Activated naive CD4-positive, alpha-beta T cell treated with anti-CD3 and anti-CD28 coated beads, Interleukin-2, amount 50 U/mL, for 24 hours (primary cell): ENCODE results near the gene PREP.
A peak's percentile ranks its signal among the peaks of the same experiment; 100 is the strongest.
"Not testable (repeated sequence)": the region's sequence is repeated elsewhere in the genome, so short reads cannot be mapped to it uniquely, and the experiment has no call there.

Experiments
- H3K27ac Mint-ChIP-seq: one replicate; pipeline ENCODE4 v1.8.0; 2021; ENCODE audit warnings: mild to moderate bottlenecking, mixed read lengths
- H3K27me3 Mint-ChIP-seq: one replicate; pipeline ENCODE4 v1.8.0; 2021; ENCODE audit warnings: mixed read lengths
- H3K36me3 Mint-ChIP-seq: one replicate; pipeline ENCODE4 v1.8.0; 2021; ENCODE audit warnings: mixed read lengths
- H3K4me1 Mint-ChIP-seq: one replicate; pipeline ENCODE4 v1.8.0; 2021; ENCODE audit warnings: mixed read lengths
- H3K4me3 Mint-ChIP-seq: one replicate; pipeline ENCODE4 v1.8.0; 2021; ENCODE audit warnings: mild to moderate bottlenecking, mixed read lengths
- H3K9me3 Mint-ChIP-seq: one replicate; pipeline ENCODE4 v1.8.0; 2021; ENCODE audit warnings: mixed read lengths

PREP gene

DNA sequence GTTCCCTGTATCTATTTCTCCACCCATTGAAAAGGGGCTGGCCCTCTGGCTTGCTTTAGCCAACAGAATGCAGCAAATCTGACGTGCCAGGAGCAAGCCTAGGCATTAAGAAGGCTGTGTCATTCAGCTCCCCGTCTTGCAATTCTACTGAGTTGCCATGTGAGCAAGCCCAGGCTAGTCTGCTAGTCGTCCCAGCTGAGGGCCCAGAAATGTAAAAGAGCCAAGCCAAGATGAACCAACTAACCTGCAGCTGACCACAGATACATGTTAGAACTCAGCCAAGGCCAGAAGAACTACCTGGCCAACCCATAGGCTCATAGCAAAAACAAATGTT is 30.1 kb downstream of the PREP start:
- Mint-ChIP-seq H3K4me1 (peaks cover 10% of the 10 kb centered on the region), H3K27me3 (no peaks in the 10 kb centered on the region), H3K9me3 (no peaks in the 10 kb centered on the region), H3K36me3 (peaks cover 26% of the 10 kb centered on the region), H3K27ac (no peak overlapping the region), H3K4me3 (no peak overlapping the region)

DNA sequence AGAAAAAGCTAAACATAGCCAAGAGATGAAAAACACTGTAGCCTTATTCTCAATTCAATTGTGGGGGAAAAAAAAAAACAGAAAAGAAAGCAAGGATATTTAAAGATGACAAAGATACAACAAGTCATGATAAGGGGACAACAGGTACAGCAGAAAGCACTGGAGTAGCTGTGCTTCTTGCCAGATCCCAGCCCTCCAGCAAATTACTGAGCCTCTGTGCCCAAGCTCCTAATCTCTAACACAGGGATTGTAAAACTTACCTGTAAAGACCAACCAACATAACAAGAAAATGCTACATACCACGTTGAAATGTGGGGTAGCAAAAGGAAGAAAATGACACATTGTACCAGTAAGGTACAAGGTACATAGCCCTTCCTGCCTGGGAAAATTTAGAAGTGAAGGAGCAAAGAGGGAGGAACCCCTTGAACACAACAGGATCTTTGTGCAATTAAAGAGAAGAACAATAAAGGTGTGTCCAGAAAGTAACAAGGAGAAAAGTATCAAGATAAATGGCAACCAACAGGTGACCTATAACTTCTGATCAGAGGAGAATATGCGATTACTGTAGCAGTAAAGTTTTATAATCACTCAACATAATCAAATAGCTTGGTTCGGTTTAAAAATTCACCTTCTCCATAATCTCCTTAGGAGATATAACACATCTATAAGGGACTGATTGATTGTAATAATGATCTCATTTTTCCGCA is 30.6 kb downstream of the PREP start:
- H3K4me1 Mint-ChIP-seq, result peaks cover 6% of the 10 kb centered on the region
- no peaks in the 10 kb centered on the region for H3K27me3 Mint-ChIP-seq
- H3K4me3 Mint-ChIP-seq, result no peak overlapping the region
- H3K36me3 Mint-ChIP-seq, result peaks cover 26% of the 10 kb centered on the region
- H3K9me3 Mint-ChIP-seq, result no peaks in the 10 kb centered on the region
- H3K27ac Mint-ChIP-seq, result no peak overlapping the region

DNA sequence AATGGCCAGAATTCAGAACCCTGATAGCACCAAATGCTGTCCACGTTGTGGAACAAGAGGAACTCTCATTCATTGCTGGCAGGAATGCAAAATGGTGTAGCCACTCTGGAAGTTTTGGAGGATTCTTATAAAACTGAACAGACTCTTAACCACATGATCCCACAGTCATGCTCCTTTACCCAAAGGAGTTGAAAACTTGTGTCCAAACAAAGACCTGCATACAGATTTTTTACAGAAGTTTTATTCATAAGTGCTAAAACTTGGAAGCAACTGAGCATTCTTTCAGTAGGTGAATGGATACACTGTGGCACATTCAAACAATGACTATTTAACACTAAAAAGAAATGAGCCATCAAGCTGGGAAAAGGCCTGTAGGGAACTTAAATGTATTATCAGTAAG is 32.5 kb downstream of the PREP start:
- Mint-ChIP-seq H3K27ac (no peak overlapping the region), H3K27me3 (no peaks in the 10 kb centered on the region), H3K36me3 (peaks cover 33% of the 10 kb centered on the region), H3K4me3 (no peak overlapping the region), H3K4me1 (peaks cover 6% of the 10 kb centered on the region), H3K9me3 (no peaks in the 10 kb centered on the region)

DNA sequence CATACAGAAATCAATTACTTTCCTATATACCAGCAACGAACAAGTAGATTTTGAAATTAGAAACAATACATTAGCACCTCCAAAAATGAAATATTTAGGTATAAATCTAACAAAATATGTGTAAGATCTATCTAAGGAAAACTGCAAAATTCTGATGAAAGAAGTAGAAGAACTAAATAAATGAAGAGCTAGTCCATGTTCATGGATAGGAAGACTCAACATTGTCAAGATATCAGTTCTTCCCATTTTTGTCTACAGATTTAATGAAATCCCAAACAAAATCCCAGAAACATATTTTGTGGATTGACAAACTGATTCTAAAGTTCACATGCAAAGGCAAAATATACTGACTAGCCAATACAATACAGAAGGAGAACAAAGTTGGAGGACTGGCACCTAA is 33.7 kb downstream of the PREP start:
- peaks cover 29% of the 10 kb centered on the region for H3K36me3 Mint-ChIP-seq
- peaks cover 6% of the 10 kb centered on the region for H3K4me1 Mint-ChIP-seq
- H3K9me3 Mint-ChIP-seq, result no peaks in the 10 kb centered on the region
- H3K27me3 Mint-ChIP-seq, result no peaks in the 10 kb centered on the region
- no peak overlapping the region for H3K4me3 Mint-ChIP-seq
- no peak overlapping the region for H3K27ac Mint-ChIP-seq

DNA sequence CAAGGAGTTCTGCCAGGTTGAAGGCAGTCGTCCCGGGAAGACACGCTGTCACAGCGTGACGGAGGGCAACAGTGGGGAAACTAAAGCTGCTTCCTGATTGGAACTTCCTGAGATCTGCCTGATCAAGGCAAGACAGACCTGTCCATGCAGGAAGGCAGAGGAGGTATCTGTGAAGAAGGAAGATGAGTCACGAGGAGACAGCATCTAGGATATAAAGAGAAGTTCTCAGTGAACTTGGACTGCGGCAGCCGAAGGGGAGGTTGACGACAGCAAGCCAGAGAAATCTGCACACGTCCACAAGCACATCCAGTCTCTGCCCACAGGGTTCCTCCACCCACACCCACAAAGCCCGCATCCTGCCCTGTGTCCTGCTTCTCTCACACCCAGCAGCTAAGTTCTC is 38.6 kb downstream of the PREP start:
- Mint-ChIP-seq H3K4me3 (no peak overlapping the region), H3K4me1 (peaks cover 5% of the 10 kb centered on the region), H3K9me3 (no peaks in the 10 kb centered on the region), H3K27ac (no peak overlapping the region), H3K27me3 (no peaks in the 10 kb centered on the region), H3K36me3 (peaks cover 28% of the 10 kb centered on the region)

DNA sequence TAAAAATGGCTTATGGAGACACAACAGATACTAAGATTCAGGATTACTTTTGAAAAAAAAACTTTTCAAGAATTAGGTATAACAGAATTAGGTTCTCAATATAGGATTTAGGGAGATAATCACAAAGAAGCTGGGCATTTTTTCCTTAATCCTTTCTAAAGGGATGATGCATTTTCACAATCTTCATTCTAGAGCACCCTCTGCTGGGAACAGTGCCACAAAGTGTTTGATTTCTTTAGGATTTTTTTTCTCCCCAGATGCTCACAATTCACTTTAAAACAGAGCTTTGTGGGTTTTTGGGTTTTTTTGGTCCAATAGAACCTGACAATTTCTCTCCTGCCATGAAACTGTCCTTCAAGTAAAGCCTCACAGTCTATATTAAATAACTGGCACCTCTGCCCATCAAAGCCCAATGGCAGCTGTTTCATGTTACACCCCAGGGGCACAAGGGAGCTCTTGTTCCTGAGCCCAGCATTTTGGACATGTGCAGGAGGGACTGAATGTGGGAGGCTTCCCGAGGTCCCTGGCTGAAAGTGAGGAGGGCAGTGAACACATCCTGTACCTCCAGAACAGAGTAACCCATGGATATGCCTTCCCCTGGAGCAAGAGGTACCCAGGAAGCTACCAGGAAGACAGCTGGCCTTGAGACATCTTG is 39.7 kb downstream of the PREP start:
- Mint-ChIP-seq H3K27ac (no peak overlapping the region), H3K9me3 (no peaks in the 10 kb centered on the region), H3K36me3 (peaks cover 28% of the 10 kb centered on the region), H3K4me1 (peaks cover 4% of the 10 kb centered on the region), H3K4me3 (no peak overlapping the region), H3K27me3 (no peaks in the 10 kb centered on the region)

DNA sequence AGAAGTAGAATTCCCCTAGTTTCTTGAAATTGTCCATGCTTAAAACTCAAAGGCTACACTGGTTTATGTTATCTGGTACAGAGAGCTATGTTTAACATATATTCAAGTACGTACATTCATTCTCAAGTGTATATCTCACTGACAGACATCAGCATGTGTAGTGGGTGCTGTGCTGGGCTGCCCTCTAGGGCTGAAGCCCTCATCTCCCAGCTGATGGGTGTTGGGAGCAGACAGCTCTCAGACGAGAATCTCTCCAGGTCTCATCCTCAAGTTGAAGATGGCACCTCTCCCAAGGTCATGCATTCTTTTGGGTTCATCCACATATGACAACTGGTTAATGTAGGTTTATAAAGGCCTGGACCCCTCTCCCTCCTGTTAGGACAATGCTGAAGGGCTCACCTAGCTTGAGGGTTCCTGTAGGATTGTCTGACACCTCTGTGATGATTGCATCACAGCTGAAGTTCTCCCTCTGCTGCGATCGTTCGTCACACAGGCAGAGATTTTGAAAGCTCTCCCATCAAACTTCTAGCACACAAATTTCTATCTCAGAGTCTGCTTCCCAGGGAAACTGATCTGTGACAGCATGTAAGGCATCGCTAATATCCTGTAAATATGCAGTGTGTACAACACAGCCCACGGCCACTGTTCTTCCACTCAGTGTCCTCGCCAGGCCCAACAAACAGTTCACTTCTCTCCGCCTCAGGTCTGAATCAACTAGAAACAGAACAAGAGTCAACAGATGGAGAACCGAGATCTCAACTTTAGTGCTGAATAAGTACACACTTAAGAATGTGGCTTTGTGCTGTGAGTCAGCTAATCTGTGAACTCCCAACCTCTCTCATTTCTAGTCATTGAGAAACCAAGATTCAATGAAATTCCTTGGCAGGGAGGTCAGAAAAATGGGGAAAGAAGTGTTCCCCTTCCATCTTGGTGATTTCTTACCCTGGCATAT is 43.2 kb downstream of the PREP start:
- Mint-ChIP-seq H3K27ac (no peak overlapping the region), H3K9me3 (peaks cover 5% of the 10 kb centered on the region), H3K27me3 (no peaks in the 10 kb centered on the region), H3K36me3 (peaks cover 41% of the 10 kb centered on the region), H3K4me3 (no peak overlapping the region), H3K4me1 (peaks cover 4% of the 10 kb centered on the region)

DNA sequence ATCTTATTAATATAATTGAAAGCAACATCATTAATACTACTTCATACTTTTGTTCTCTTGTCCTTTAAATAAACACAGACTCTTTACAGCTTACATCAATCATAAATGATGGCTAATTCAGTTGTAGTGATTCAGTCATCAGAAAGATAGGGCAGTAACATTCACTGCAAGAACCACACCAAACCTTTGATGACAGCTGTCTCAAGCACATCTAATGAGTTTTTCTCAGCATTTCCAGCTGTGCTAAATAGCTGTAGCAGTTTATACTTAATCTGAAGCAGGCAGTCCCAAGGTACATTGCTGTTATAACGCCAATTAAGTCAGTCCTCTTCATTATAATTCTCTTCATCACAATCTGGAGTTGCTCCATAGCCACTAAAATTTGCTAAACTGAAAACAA is 45.7 kb downstream of the PREP start:
- Mint-ChIP-seq H3K4me3 (no peak overlapping the region), H3K36me3 (peaks cover 44% of the 10 kb centered on the region), H3K27ac (no peak overlapping the region)

DNA sequence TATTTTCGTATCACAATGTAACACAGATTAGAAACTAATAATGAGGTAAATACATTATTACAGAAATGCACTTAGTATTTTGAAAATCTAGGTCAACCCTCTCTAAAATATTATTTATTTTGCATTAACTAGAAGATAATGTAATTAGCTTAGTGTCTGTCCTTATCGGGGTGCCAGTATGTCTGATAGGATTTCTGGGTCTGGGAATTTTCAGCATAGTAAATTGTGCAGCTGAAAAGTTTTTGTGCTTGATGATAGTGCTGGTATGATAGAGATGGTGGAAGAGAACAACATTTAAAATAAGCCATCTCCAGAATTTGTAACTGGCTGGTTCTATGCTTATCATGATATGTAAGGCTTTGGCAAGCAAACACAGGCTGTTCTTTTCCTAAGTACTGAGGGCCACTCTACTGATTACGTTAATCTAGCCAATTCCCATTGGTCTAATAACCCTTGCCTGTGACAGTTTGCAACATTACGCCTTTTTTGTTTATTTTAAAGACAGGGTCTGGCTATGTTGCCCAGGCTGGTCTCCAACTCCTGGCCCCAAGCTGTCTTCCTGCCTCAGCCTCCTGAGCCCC is 50.8 kb downstream of the PREP start:
- H3K36me3 Mint-ChIP-seq, result peaks cover 42% of the 10 kb centered on the region
- peaks cover 5% of the 10 kb centered on the region for H3K9me3 Mint-ChIP-seq
- no peaks in the 10 kb centered on the region for H3K4me1 Mint-ChIP-seq
- no peak overlapping the region for H3K4me3 Mint-ChIP-seq
- H3K27me3 Mint-ChIP-seq, result no peaks in the 10 kb centered on the region
- no peak overlapping the region for H3K27ac Mint-ChIP-seq

More for the DNA sequence above, 45.7 kb downstream of the PREP start:
- Mint-ChIP-seq H3K4me1 (no peaks in the 10 kb centered on the region), H3K27me3 (no peaks in the 10 kb centered on the region), H3K9me3 (peaks cover 5% of the 10 kb centered on the region)

DNA sequence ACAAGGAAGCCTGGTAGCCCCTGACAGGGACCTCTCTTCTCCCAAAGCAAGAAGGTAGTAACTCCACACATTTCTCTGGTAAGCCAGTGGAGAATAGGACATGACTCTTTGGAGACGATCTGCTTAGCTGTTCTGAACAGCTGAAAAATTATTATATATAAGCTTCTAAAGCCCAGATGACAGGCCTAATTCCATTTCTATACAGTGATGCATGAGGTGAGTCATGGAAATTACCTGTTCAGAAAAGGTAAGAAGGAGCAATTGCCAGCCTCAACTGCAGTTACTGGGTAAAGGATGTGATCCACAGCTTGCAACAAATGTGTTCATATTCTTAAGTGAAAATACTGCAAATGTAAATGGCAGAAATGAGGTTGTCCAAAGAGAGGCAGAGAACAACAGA is 54.0 kb downstream of the PREP start:
- no peaks in the 10 kb centered on the region for H3K27me3 Mint-ChIP-seq
- H3K36me3 Mint-ChIP-seq, result peaks cover 40% of the 10 kb centered on the region

DNA sequence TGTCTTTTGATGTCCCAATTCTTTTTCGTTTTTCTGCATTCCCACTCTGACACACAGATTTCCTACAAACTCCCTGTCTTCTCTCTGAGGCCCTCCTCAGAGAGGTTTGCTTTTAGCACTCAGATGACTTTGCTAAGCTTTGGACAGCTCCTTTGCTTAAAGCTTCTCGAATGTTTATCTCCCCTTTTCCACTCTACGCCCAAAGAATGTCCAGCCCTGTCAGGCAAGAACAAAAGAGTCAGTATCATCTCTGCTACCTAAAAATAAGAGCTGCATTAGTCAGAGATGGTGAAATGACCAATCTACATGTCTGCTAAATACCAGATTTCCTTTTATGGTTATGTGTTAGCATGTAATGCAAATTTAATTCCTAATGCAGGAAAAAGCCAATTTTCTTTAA is 56.8 kb downstream of the PREP start:
- H3K4me3 Mint-ChIP-seq, result no peak overlapping the region
- H3K9me3 Mint-ChIP-seq, result no peaks in the 10 kb centered on the region
- H3K27ac Mint-ChIP-seq, result peak overlapping the region; percentile 79
- H3K27me3 Mint-ChIP-seq, result no peaks in the 10 kb centered on the region
- peaks cover 19% of the 10 kb centered on the region for H3K4me1 Mint-ChIP-seq
- peaks cover 43% of the 10 kb centered on the region for H3K36me3 Mint-ChIP-seq

More for the DNA sequence above, 54.0 kb downstream of the PREP start:
- Mint-ChIP-seq H3K9me3 (no peaks in the 10 kb centered on the region), H3K27ac (no peak overlapping the region), H3K4me3 (no peak overlapping the region), H3K4me1 (peaks cover 4% of the 10 kb centered on the region)

DNA sequence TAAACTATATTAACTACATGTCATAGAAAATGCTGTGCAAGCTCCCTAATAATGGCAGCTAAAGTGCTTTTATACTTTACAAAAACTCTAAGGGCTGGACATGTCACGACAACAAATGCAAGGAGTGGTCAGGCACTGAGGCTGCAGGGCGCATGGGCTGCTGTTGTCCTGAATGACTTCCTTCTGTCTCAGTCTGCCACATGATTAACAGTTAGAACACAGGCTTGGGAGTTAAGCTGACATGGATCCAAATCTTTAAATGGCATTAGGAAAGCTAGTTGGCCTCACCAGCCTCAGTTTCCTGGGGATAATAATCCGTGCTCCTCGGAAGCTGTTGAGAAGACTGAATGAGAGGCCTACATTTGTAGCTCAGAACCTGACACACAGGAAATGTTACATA is 57.4 kb downstream of the PREP start:
- H3K36me3 Mint-ChIP-seq, result peaks cover 40% of the 10 kb centered on the region
- no peaks in the 10 kb centered on the region for H3K27me3 Mint-ChIP-seq
- peaks cover 22% of the 10 kb centered on the region for H3K4me1 Mint-ChIP-seq
- no peak overlapping the region for H3K4me3 Mint-ChIP-seq
- no peak overlapping the region for H3K27ac Mint-ChIP-seq
- no peaks in the 10 kb centered on the region for H3K9me3 Mint-ChIP-seq

DNA sequence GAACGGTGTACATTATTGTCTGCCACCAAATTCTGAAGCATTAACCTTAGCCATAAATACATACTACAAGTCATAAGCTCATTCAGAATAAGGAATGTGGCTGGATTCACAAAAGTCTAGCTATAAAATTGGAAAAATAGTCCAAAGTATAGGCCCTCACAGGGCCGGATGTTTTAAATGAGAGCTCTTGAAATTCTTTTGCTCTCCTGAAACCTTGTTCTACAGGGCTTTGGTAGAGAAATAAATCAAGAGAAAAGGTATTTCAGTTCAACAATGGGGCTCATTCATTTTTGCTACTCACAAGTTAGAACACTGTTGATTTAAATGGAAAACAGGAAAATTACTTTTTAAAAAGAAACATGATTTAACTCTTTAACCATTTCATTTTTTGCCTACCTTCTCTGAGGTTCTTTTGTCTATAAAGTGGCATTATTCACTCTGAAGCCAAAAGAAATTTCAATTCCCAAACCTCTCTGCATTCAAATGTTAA is 58.0 kb downstream of the PREP start:
- no peaks in the 10 kb centered on the region for H3K27me3 Mint-ChIP-seq
- no peak overlapping the region for H3K27ac Mint-ChIP-seq
- H3K4me1 Mint-ChIP-seq, result peaks cover 25% of the 10 kb centered on the region
- no peak overlapping the region for H3K4me3 Mint-ChIP-seq
- H3K36me3 Mint-ChIP-seq, result peaks cover 40% of the 10 kb centered on the region
- no peaks in the 10 kb centered on the region for H3K9me3 Mint-ChIP-seq

DNA sequence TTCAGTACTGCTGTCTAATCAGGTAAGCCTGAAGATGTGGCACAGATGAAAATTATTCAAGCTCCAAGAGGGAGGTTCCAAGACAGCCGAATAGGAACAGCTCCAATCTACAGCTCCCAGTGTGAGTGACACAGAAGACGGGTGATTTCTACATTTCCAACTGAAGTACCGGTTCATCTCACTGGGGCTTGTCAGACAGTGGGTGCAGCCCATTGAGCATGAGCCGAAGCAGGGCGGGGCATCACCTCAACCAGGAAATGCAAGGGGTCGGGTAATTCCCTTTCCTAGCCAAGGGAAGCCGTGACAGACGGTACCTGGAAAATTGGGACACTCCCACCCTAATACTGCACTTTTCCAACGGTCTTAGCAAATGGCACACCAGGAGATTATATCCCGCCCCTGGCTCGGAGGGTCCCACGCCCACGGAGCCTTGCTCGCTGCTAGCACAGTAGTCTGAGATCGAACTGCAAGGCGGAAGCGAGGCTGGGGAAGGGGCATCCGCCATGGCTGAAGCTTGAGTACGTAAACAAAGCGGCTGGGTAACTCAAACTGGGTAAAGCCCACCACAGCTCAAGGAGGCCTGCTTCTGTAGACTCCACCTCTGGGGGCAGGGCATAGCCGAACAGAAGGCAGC is 64.4 kb downstream of the PREP start:
- peaks cover 30% of the 10 kb centered on the region for H3K36me3 Mint-ChIP-seq
- H3K4me1 Mint-ChIP-seq, result peaks cover 21% of the 10 kb centered on the region
- not testable (repeated sequence) for H3K27me3 Mint-ChIP-seq, H3K4me3 Mint-ChIP-seq, H3K9me3 Mint-ChIP-seq, H3K27ac Mint-ChIP-seq

DNA sequence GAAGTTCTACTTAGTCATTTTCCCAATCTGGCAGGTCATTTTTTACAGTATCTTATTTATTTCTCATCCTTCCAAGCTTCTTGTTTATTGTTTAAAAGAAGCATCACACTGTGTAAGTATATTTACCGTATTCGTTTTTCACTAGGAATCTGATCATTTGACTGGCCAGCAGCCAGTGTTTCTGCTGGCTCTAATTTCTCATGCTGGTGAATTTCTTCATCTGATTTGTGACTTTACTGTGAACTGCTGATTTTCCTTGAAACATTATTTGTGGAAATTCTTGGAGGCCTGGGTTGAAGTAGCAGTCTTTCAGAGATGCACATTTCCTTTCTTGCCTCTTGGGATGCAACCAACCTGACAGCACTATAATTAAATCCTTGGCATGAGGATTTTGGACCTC is 65.9 kb downstream of the PREP start:
- Mint-ChIP-seq H3K9me3 (no peaks in the 10 kb centered on the region), H3K4me1 (peaks cover 12% of the 10 kb centered on the region), H3K27me3 (no peaks in the 10 kb centered on the region), H3K4me3 (no peak overlapping the region), H3K36me3 (peaks cover 25% of the 10 kb centered on the region), H3K27ac (no peak overlapping the region)
